ENCODE measurements around the gene ARMC9.

ARMC9 gene

DNA sequence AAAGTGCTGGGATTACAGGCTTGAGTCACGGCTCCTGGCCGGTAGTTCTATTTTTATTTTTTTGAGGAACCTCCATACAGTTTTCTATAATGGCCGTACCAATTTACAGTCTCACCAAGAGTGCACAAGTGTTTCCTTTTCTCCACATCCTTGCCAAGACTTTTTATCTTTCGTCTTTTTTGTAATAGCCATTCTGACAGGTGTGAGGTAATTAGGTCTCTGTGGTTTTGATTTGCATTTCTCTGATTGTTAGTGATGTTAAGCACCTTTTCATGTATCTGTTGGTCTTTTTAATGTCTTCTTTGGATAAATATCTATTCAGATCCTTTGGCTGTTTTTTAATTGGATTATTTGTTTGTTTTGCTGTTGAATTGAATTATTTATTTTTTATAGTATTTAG lies 9.3 kb downstream of the ARMC9 start:
- no peak for DNase-seq

GRCh38 chr2:231210782-231211181 lies 12.4 kb downstream of the ARMC9 start:
- DNase-seq = no peak

GRCh38 chr2:231211486-231211885 lies 13.1 kb downstream of the ARMC9 start:
- no peak for DNase-seq

- DNase-seq = no peak
Observed at GRCh38 chr2:231212329-231212845, 14.0 kb downstream of the ARMC9 start.

DNA sequence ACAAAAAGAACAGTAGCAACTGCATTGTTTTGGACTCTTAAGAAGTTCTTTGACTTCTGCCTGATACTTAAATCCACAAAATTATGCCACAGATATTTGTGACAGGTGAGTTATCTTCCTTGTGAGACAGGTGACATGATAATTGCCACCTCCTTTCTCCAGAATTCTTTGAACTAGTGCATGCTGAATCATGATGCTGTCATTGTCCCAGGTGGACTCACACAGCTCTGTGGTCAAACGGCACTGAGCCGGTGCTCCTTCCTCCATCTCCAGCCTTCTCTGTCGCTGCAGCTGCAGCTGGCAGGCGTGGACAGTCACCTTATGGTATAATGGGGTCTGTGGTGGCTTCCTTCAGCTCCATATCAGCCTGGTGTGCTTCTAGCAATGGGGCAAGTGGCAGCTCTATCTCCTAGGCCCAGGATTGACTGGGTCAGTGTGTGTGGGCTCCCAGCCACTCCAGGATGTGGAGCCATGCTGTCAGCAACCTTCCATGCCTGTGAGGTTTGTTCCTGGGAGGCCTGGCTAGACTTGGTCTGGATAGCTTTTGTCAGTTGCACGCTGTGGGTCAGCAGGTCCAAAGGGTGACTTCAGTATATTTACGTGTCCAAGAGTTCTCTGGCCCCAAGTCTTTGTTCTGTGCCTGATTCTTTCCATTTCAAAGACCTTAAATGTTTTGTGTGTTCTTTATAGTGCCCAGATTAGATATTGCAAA lies 15.7 kb downstream of the ARMC9 start:
- DNase-seq = no peak

GRCh38 chr2:231218366-231218765 lies 19.9 kb downstream of the ARMC9 start:
- no peak for DNase-seq

DNA sequence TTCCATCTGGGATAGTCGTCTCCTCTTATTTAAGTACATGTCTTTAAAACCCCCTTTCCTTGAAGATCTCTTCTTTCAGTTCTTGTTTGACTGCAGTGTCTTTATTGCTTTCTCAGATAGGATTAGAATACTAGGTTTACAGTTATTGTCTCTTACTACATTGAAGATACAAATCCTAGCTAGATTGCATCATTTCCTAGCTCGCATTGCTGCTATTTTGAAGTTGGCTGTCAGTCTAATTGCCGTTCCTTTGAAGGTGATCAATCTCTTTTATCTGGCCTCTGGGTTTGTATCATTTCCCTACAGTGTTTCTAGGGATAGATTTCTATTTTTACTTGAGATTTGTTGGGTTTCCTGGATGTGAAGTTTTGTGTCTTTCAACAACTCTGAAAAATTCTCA lies 20.9 kb downstream of the ARMC9 start:
- DNase-seq = no peak

DNA sequence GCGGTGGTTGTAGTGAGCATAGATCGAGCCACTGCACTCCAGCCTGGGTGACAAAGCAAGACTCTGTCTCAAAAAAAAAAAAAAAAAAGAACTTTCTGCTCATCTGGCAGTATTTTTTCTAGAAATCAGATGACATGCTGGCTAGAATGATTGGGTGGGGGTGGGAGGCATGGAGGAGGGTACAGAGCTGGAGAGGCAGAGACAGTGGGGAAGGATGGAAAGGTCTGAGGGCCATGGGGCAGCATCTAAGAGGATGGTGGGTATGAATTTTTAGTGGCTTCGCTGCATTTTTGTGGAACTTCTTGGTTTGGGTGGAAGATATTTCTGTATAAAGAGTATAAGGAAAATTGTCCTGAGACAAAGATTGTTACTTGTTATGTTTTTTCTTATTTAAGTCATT lies 23.3 kb downstream of the ARMC9 start:
- no peak for DNase-seq

- no peak for DNase-seq
Observed at GRCh38 chr2:231222318-231223000, 24.0 kb downstream of the ARMC9 start.

DNA sequence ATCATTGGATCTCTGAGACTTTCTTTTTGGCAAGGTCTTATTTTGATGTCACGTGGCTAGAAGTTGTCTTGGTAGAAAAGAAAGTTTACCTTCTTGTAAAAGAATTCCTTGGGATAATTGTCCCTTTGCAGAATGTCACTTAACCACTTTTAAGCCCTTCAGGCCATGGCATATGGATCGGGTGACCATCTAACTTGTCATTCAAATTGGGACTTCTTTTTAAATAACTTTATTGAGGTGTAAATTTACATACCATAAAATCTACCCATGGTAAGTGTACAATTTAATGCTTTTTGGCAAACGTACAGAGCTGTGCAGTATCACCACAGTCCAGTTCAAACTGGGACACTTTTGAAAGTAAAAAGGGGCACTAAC lies 24.6 kb downstream of the ARMC9 start:
- DNase-seq = no peak

DNA sequence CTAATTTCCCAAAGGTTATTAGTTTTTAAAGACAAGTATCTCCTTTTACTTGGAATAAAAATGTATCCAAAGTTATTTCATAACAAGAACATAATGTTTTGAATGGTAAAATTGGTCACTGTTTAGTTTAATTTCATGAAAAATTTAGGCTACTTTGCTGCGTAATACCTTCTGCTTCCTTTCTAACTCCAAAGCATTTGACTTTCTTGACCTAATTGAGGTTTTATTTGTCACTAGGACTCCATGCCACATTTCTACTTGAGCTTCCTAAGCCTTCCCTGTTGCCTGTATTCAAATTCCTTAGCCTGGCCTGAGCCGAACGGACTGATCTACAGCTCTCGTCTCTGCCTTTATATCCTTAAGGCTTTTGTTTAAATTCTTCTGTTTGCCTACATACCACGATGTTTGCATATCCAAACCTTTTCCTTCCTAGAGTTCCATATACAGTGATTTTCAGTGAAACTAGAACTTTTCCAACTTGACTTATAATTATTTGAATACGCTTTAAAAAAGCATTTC lies 25.1 kb downstream of the ARMC9 start:
- DNase-seq = no peak

DNA sequence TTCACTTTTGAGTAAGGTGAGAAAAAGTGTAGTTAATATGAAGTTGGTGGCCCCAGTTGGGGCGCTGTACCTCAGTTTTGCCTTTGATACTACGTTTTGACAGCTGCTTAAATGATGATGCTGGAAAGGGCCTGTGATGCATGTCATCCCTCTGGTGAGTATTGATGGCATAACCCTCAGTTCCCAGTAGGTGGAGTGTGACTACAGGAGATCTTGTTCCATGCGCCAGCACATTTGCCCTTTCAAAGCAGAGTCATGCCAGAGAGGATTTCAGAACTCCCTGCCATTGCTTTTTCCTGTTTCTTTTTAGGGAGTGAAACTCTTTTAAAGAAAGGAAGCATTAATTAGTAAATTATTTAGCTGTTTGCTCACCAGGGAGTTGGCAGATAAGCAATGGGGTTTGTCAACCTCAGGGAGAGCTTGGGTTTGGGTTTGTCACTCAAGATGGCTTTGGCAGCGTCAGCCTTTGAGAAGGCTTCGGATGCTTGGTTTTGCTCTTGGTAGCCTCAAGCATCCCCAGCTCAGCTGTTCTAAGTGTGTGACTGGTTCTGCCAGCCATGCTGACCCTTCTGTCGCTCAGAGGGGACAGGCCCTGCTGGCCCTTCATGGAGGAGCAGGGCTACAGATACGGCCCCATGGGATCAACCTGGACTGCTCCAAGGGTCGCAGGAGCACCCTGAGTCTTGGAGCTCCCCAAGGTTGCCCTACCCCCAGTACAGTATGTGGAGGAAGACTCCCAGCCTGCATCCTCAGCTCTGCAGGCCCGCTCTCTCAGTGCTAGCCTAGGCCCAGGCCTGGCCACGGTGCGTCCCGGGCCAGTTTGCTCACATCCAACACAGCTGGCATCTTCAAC lies 29.1 kb downstream of the ARMC9 start:
- DNase-seq = peak in 1 of 2 donors; percentile 71

DNA sequence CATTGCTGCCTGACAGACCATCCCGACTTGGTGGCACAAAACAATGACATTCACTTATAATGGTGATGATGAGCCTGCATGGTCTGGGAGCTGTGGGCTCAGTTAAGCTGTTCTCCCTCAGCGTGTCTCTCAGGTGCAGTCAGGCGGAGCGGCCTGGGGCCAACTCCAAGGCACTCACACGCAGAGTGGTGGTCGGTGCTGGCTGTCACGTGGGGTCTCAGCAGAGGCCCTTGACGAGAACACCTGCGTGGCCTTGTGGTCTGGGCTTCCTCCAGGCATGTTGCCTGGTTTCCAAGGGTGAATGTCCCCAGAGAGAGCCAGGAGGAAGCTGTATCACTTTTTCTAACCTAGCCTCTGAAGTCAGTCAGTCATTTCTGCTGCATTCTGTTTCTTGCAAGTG lies 29.8 kb downstream of the ARMC9 start:
- DNase-seq = no peak

DNA sequence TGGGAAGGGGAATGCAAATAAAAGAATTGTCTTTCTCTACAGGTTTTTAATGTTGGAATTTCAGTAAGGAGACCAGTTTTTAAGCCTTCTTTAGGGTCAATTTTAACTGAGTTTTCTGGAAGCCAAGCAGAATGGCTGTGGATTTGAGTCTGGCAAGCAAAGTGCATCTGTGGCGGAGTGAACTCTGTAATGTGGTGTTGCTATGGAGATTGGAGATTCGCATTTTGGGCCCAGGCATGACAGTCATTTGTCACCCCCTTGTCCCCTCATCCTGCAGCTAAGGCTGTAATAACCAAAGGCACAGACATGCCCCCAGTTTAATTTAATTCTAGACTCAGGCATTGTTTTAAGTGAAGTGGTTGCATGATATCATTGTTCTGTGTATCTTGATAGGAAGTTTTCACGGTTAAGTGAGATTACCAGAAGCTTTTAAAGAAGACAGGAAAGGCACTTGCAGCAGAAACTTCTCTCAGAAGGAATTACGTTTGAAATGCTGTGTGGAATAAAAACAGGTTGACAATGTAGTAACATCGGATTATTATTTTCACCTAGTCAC lies 30.6 kb downstream of the ARMC9 start:
- DNase-seq = no peak

DNA sequence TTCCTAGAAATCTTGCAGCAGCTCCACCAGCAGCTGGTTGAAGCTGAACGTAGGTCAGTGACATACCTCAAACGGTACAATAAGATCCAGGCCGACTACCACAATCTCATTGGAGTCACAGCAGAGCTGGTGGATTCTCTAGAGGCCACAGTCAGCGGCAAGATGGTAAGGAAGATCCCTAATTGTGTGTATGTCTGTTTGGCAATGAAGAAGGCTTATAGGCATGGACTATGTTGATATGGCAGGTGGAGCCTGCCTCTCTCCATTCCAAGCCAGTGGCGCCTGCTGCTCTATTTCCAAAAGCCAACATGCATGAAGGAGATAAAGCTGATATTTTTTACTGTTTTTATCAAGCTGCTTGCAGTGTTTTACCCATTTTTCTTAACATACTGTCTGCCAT lies 36.8 kb downstream of the ARMC9 start:
- no peak for DNase-seq

- no peak for DNase-seq
Observed at GRCh38 chr2:231238689-231239088, 40.3 kb downstream of the ARMC9 start.

DNA sequence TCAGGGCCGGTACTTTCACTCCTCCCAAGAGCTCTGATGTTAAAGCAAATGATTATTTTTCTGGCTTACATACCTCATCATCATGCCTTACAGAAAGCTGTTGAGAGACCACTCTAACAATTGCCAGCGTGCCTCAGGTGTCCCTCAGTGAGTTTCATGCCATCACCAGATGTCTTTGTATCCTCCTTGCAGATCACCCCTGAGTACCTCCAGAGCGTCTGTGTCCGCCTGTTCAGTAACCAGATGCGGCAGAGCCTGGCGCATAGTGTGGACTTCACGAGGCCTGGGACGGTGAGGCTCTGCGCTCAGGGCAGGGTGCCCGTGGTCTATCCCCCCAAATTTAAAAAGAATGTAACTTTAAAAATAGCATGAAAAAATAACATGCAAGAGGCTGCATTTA lies 41.3 kb downstream of the ARMC9 start:
- DNase-seq = no peak

- no peak for DNase-seq
Observed at GRCh38 chr2:231241755-231242507, 43.5 kb downstream of the ARMC9 start.

DNA sequence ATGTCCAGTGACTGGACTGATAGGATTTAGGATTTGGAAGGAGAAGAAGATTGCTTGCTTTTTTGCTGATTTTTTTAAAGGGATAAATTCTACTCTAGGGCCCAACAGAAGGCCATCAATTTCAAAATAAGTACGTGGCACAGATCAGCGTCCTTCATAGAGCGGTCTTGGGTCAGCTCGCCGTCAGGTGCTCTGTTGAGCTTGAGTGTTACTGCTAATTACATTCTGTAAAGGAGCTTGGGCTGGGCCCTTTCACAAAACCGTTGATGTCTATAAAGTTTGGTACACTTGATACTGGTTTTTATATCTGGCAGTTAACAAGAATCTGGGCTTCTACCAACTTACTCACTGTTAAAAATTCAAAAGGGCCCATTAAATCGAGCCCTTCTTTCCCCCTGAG lies 45.4 kb downstream of the ARMC9 start:
- DNase-seq = no peak

DNA sequence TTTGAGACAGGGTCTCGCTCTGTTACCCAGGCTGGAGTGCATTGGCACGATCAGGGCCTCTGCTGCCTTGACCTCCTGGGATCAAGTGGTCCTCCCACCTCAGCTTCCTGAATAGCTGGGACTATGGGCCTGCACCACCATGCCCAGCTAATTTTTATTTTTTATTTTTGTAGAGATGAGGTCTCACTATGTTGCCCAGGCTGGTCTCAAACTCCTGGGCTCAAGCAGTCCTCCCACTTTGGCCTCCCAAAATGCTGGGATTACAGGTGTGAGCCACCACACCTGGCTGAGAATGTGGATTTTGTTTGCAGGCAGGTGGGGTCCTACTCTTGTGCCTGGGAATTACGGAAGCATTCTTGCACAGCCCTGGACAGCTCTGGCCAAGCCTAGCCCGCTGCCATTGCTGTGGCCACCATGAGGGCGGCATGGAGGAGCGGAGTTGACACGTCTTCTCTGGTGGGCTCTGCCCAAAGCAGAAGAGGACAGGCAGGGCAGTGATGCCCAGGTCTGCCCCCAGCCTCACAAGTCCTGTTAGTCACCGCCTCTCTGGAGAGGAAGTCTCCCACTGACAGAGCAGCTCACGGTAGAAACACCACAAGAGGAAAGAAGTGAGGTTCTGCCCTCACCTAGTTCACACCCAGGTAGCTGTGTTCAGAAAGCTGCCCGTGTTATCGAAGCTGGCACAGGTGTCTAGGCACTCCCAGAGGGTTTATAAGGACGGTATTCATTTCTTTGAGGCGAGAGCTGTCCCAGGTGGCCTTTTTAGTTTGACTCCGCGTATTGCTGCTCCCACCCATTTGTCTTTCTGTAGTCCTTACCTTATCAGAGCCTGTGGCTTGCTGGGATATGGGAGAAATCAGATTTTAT lies 46.2 kb downstream of the ARMC9 start:
- DNase-seq = no peak
